ENCODE measurements around the gene MALRD1.
"Not testable (repeated sequence)": the region's sequence is repeated elsewhere in the genome, so short reads cannot be mapped to it uniquely, and the experiment has no call there.

MALRD1 gene

GRCh38 chr10:19713800-19714525 lies 665.4 kb downstream of the MALRD1 start:
- DNase-seq (ENCODE audit: low read depth) = no peak

GRCh38 chr10:19719284-19719683 lies 670.7 kb downstream of the MALRD1 start:
- DNase-seq (ENCODE audit: low read depth) = peak; percentile 38

- DNase-seq (ENCODE audit: low read depth) = no peak
Measured at GRCh38 chr10:19724287-19724686, 675.7 kb downstream of the MALRD1 start.

GRCh38 chr10:19728376-19728775 lies 679.8 kb downstream of the MALRD1 start:
- no peak for DNase-seq (ENCODE audit: low read depth)

- no peak for DNase-seq (ENCODE audit: low read depth)
Measured at GRCh38 chr10:19728964-19729363, 680.4 kb downstream of the MALRD1 start.

GRCh38 chr10:19730167-19730906 lies 681.7 kb downstream of the MALRD1 start:
- DNase-seq (ENCODE audit: low read depth) = peak; percentile 56

- no peak for DNase-seq (ENCODE audit: low read depth)
Measured at GRCh38 chr10:19730907-19731217, 682.3 kb downstream of the MALRD1 start.

GRCh38 chr10:19731560-19731959 lies 683.0 kb downstream of the MALRD1 start:
- no peak for DNase-seq (ENCODE audit: low read depth)

- no peak for DNase-seq (ENCODE audit: low read depth)
Measured at GRCh38 chr10:19738440-19738839, 689.8 kb downstream of the MALRD1 start.

GRCh38 chr10:19739232-19739631 lies 690.6 kb downstream of the MALRD1 start:
- DNase-seq (ENCODE audit: low read depth) = not testable (repeated sequence)

GRCh38 chr10:19742144-19742543 lies 693.5 kb downstream of the MALRD1 start:
- not testable (repeated sequence) for DNase-seq (ENCODE audit: low read depth)

GRCh38 chr10:19745672-19746071 lies 697.1 kb downstream of the MALRD1 start:
- no peak for DNase-seq (ENCODE audit: low read depth)

- DNase-seq (ENCODE audit: low read depth) = peak; percentile 65
Measured at GRCh38 chr10:19749185-19749729, 700.7 kb downstream of the MALRD1 start.

- DNase-seq (ENCODE audit: low read depth) = no peak
Measured at GRCh38 chr10:19750972-19751371, 702.4 kb downstream of the MALRD1 start.

- no peak for DNase-seq (ENCODE audit: low read depth)
Measured at GRCh38 chr10:19756919-19757318, 708.3 kb downstream of the MALRD1 start.

- no peak for DNase-seq (ENCODE audit: low read depth)
Measured at GRCh38 chr10:19762026-19762425, 713.4 kb downstream of the MALRD1 start.

GRCh38 chr10:19764111-19764510 lies 715.5 kb downstream of the MALRD1 start:
- no peak for DNase-seq (ENCODE audit: low read depth)

GRCh38 chr10:19767876-19768275 lies 719.3 kb downstream of the MALRD1 start:
- no peak for DNase-seq (ENCODE audit: low read depth)

- not testable (repeated sequence) for DNase-seq (ENCODE audit: low read depth)
Measured at GRCh38 chr10:19769826-19770225, 721.2 kb downstream of the MALRD1 start.

- DNase-seq (ENCODE audit: low read depth) = no peak
Measured at GRCh38 chr10:19772972-19773371, 724.4 kb downstream of the MALRD1 start.

- DNase-seq (ENCODE audit: low read depth) = no peak
Measured at GRCh38 chr10:19775296-19775695, 726.7 kb downstream of the MALRD1 start.

- DNase-seq (ENCODE audit: low read depth) = no peak
Measured at GRCh38 chr10:19777806-19778205, 729.2 kb downstream of the MALRD1 start.

GRCh38 chr10:19778996-19779395 lies 730.4 kb downstream of the MALRD1 start:
- DNase-seq (ENCODE audit: low read depth) = no peak

All from non-pigmented ciliary epithelial cell (primary cell).